BLaER1 treated with 17β-estradiol and CSF1 and Interleukin-3, amounts not matched to agents 10 nM and 100 nM (cell line): ENCODE data around the gene C14orf132.
A peak's percentile ranks its signal among the peaks of the same experiment; 100 is the strongest.

ENCODE experiments used
- H3K27ac ChIP-seq, 11 experiments: shearing (Covaris generic); formaldehyde crosslinking; 2 replicates each; pipeline ENCODE4 v1.8.1; 2022
- H3K27me3 ChIP-seq, 11 experiments: shearing (Covaris generic); formaldehyde crosslinking; 2 replicates each; pipeline ENCODE4 v1.8.1; 2022
- H3K36me3 ChIP-seq, 11 experiments: shearing (Covaris generic); formaldehyde crosslinking; 2 replicates each; pipeline ENCODE4 v1.8.1; 2022
- H3K4me1 ChIP-seq, 10 experiments: shearing (Covaris generic); formaldehyde crosslinking; 2 replicates each; pipeline ENCODE4 v1.8.1; 2022
- H3K4me2 ChIP-seq, 11 experiments: shearing (Covaris generic); formaldehyde crosslinking; 2 replicates each; pipeline ENCODE4 v1.8.1; 2022
- H3K4me3 ChIP-seq, 10 experiments: shearing (Covaris generic); formaldehyde crosslinking; 2 replicates each; pipeline ENCODE4 v1.8.1; 2022
- H3K9ac ChIP-seq, 11 experiments: shearing (Covaris generic); formaldehyde crosslinking; 2 replicates each; pipeline ENCODE4 v1.8.1; 2022
- H3K9me3 ChIP-seq, 11 experiments: shearing (Covaris generic); formaldehyde crosslinking; replicated peaks in 1 of 11; 2 replicates each; pipeline ENCODE4 v1.8.1; 2022
- H4K20me1 ChIP-seq, 11 experiments: shearing (Covaris generic); formaldehyde crosslinking; 2 replicates each; pipeline ENCODE4 v1.8.1; 2022
- Cebpa-rat ChIP-seq, 11 experiments: shearing (Covaris generic); IDR thresholded peaks; 2 replicates each; pipeline ENCODE4 v1.8.1; 2022

The C14orf132 gene

GRCh38 chr14:96098309-96098998 is 59.3 kb downstream of the C14orf132 start:
- H3K27me3 ChIP-seq, result no peaks in the 10 kb centered on the region
- peaks cover 0 to 48% (median 36%) of the 10 kb centered on the region in 10 experiments; a peak in 16 of 20 replicates for H3K4me1 ChIP-seq
- no peak overlapping the region for H3K9ac ChIP-seq
- TF ChIP-seq Cebpa-rat (IDR thresholded peaks at IDR 0.05), result no peak
- no peak overlapping the region for H3K27ac ChIP-seq
- peaks cover 0 to 15% (median 0%) of the 10 kb centered on the region in 11 experiments; a peak in 1 of 22 replicates for H4K20me1 ChIP-seq
- no peak overlapping the region for H3K4me3 ChIP-seq
- H3K4me2 ChIP-seq, result peak overlapping the region in 3 of 11 experiments; percentile 18 to 21 (median 20); a peak in 2 of 22 replicates
- H3K9me3 ChIP-seq, result no peaks in the 10 kb centered on the region
- H3K36me3 ChIP-seq, result no peaks in the 10 kb centered on the region

GRCh38 chr14:96098999-96099335 is 59.8 kb downstream of the C14orf132 start:
- H3K4me2 ChIP-seq, result no peak overlapping the region; a peak in 1 of 22 replicates
- no peak overlapping the region for H3K27ac ChIP-seq
- no peak for TF ChIP-seq Cebpa-rat (IDR thresholded peaks at IDR 0.05)

GRCh38 chr14:96100161-96101064 is 61.3 kb downstream of the C14orf132 start:
- H3K4me2 ChIP-seq, result peak overlapping the region in 9 of 11 experiments; percentile 1 to 46 (median 21); a peak in 8 of 22 replicates
- no peak overlapping the region for H3K4me3 ChIP-seq
- no peaks in the 10 kb centered on the region for H3K27me3 ChIP-seq
- peaks cover 0 to 4% (median 0%) of the 10 kb centered on the region in 11 experiments; a peak in 1 of 22 replicates for H3K9me3 ChIP-seq
- TF ChIP-seq Cebpa-rat (IDR thresholded peaks at IDR 0.05), result no peak
- H3K27ac ChIP-seq, result peak overlapping the region in 6 of 11 experiments; percentile 33 to 71 (median 54); a peak in 7 of 22 replicates
- peak overlapping the region in 1 of 11 experiments; percentile 0; a peak in 3 of 22 replicates for H3K9ac ChIP-seq
- H3K36me3 ChIP-seq, result no peaks in the 10 kb centered on the region
- peaks cover 0 to 7% (median 0%) of the 10 kb centered on the region in 11 experiments; a peak in 1 of 22 replicates for H4K20me1 ChIP-seq
- peaks cover 7 to 65% (median 43%) of the 10 kb centered on the region in 10 experiments; a peak in 17 of 20 replicates for H3K4me1 ChIP-seq

More at GRCh38 chr14:96098999-96099335, 59.8 kb downstream of the C14orf132 start:
- Histone ChIP-seq H3K27me3 (no peaks in the 10 kb centered on the region), H3K9ac (no peak overlapping the region), H3K9me3 (peaks cover 0 to 4% (median 0%) of the 10 kb centered on the region in 11 experiments; a peak in 1 of 22 replicates), H3K4me1 (peaks cover 0 to 52% (median 36%) of the 10 kb centered on the region in 10 experiments; a peak in 16 of 20 replicates), H3K4me3 (no peak overlapping the region), H3K36me3 (no peaks in the 10 kb centered on the region), H4K20me1 (peaks cover 0 to 15% (median 0%) of the 10 kb centered on the region in 11 experiments; a peak in 1 of 22 replicates)

GRCh38 chr14:96102081-96102856 is 63.1 kb downstream of the C14orf132 start:
- Histone ChIP-seq H3K9ac (no peak overlapping the region), H3K4me2 (no peak overlapping the region), H3K27me3 (no peaks in the 10 kb centered on the region), H4K20me1 (no peaks in the 10 kb centered on the region), H3K4me1 (peaks cover 7 to 48% (median 25%) of the 10 kb centered on the region in 10 experiments; a peak in 17 of 20 replicates), H3K36me3 (no peaks in the 10 kb centered on the region), H3K27ac (peak overlapping the region in 4 of 11 experiments; percentile 55 to 73 (median 68); a peak in 4 of 22 replicates), H3K4me3 (no peak overlapping the region), H3K9me3 (peaks cover 0 to 4% (median 0%) of the 10 kb centered on the region in 11 experiments; a peak in 1 of 22 replicates)
- TF ChIP-seq Cebpa-rat (IDR thresholded peaks at IDR 0.05), result no peak

GRCh38 chr14:96103075-96103474 is 63.9 kb downstream of the C14orf132 start:
- H3K36me3 ChIP-seq, result no peaks in the 10 kb centered on the region
- no peak overlapping the region; a peak in 1 of 22 replicates for H3K4me2 ChIP-seq
- no peak overlapping the region; a peak in 1 of 22 replicates for H3K9ac ChIP-seq
- no peaks in the 10 kb centered on the region for H3K27me3 ChIP-seq
- peaks cover 7 to 41% (median 24%) of the 10 kb centered on the region in 10 experiments; a peak in 17 of 20 replicates for H3K4me1 ChIP-seq
- TF ChIP-seq Cebpa-rat (IDR thresholded peaks at IDR 0.05), result no peak
- H3K27ac ChIP-seq, result peak overlapping the region in 5 of 11 experiments; percentile 59 to 80 (median 73); a peak in 7 of 22 replicates
- H3K4me3 ChIP-seq, result no peak overlapping the region
- H4K20me1 ChIP-seq, result no peaks in the 10 kb centered on the region
- peaks cover 0 to 4% (median 0%) of the 10 kb centered on the region in 11 experiments; a peak in 1 of 22 replicates for H3K9me3 ChIP-seq

GRCh38 chr14:96103560-96104460 is 64.6 kb downstream of the C14orf132 start:
- TF ChIP-seq Cebpa-rat (IDR thresholded peaks at IDR 0.05), result no peak
- Histone ChIP-seq H3K4me2 (peak overlapping the region in 8 of 11 experiments; percentile 26 to 69 (median 52); a peak in 15 of 22 replicates), H3K4me3 (no peak overlapping the region)

GRCh38 chr14:96104469-96105057 is 65.4 kb downstream of the C14orf132 start:
- H3K9ac ChIP-seq, result peak overlapping the region in 4 of 11 experiments; percentile 14 to 60 (median 46); a peak in 5 of 22 replicates

More at GRCh38 chr14:96103560-96104460, 64.6 kb downstream of the C14orf132 start:
- Histone ChIP-seq H3K9me3 (peaks cover 0 to 4% (median 0%) of the 10 kb centered on the region in 11 experiments; a peak in 1 of 22 replicates), H4K20me1 (no peaks in the 10 kb centered on the region), H3K27me3 (no peaks in the 10 kb centered on the region), H3K4me1 (peaks cover 7 to 39% (median 17%) of the 10 kb centered on the region in 10 experiments; a peak in 17 of 20 replicates), H3K27ac (peak overlapping the region in 6 of 11 experiments; percentile 49 to 80 (median 72); a peak in 11 of 22 replicates), H3K36me3 (no peaks in the 10 kb centered on the region), H3K9ac (peak overlapping the region in 3 of 11 experiments; percentile 2 to 60 (median 14); a peak in 5 of 22 replicates)

More at GRCh38 chr14:96104469-96105057, 65.4 kb downstream of the C14orf132 start:
- TF ChIP-seq Cebpa-rat (IDR thresholded peaks at IDR 0.05), result peak in 5 of 11 experiments; percentile 67 to 86 (median 76); a peak in 10 of 22 replicates
- Histone ChIP-seq H3K27me3 (no peaks in the 10 kb centered on the region), H3K36me3 (no peaks in the 10 kb centered on the region), H4K20me1 (no peaks in the 10 kb centered on the region), H3K4me3 (no peak overlapping the region), H3K4me2 (peak overlapping the region in 10 of 11 experiments; percentile 9 to 69 (median 51); a peak in 19 of 22 replicates), H3K4me1 (peaks cover 7 to 39% (median 19%) of the 10 kb centered on the region in 10 experiments; a peak in 17 of 20 replicates), H3K9me3 (peaks cover 0 to 4% (median 0%) of the 10 kb centered on the region in 11 experiments; a peak in 1 of 22 replicates), H3K27ac (peak overlapping the region in 7 of 11 experiments; percentile 44 to 80 (median 71); a peak in 13 of 22 replicates)
